C4-2B (cell line): ENCODE results near the gene FAM241A.

ENCODE experiments used
- H3K27ac ChIP-seq: fragments of 450-650 bp; 2 replicates; pipeline ENCODE4 v1.5.1; 2017
- CTCF ChIP-seq: fragments of 450-650 bp; conservative IDR thresholded peaks from 2 replicates; pipeline ENCODE4 v1.5.1; 2017; ENCODE audit warnings: mild to moderate bottlenecking
- ZFX ChIP-seq: fragments of 450-650 bp; IDR thresholded peaks from 2 replicates; pipeline ENCODE4 v1.6.1; 2017

Gene FAM241A

GRCh38 chr4:112145326-112145789, at the start of gene FAM241A:
TSS of gene FAM241A (plus strand) at chr4:112145454. CDS start at chr4:112145581, 127 bp downstream.
- TF ChIP-seq CTCF = no peak
- TF ChIP-seq ZFX = 0 out of 2 replicates have a peak, but pooled peaks have one; percentile 35
- peak within 1 kb of the TSS; percentile 53 for H3K27ac ChIP-seq

GRCh38 chr4:112098841-112099530, 46.3 kb upstream of the FAM241A start:
- H3K27ac ChIP-seq = no peak overlapping the region
- TF ChIP-seq CTCF (no peak), ZFX (no peak)

GRCh38 chr4:112099701-112100297, 45.5 kb upstream of the FAM241A start:
- no peak for TF ChIP-seq ZFX
- TF ChIP-seq CTCF = peak; percentile 75
- H3K27ac ChIP-seq = no peak overlapping the region

GRCh38 chr4:112102875-112103370, 42.3 kb upstream of the FAM241A start:
- no peak overlapping the region for H3K27ac ChIP-seq
- TF ChIP-seq CTCF = no peak
- TF ChIP-seq ZFX = no peak

- no peak for TF ChIP-seq CTCF
- TF ChIP-seq ZFX = no peak
- H3K27ac ChIP-seq = no peak overlapping the region
These were observed 39.9 kb upstream of the FAM241A start for GRCh38 chr4:112105201-112105969.

GRCh38 chr4:112109360-112110058, 35.7 kb upstream of the FAM241A start:
- H3K27ac ChIP-seq = no peak overlapping the region
- TF ChIP-seq ZFX (no peak), CTCF (no peak)
